H1 (cell line): ENCODE data around the gene KCNQ1. TPM values are rescaled to one million over a fixed set of nuclear protein-coding genes. Genes with fewer than 3 reads are reported as not detected.
A peak's percentile ranks its signal among the peaks of the same experiment; 100 is the strongest.

Source experiments
- CTCF ChIA-PET: fragments of 300-600 bp; sonication (Branson Sonifier 250); formaldehyde crosslinking; loops from one replicate; lab custom pipeline; 2021; ENCODE audit not compliant: partially characterized antibody; lab: Charles Lee
- POLR2A ChIA-PET: fragments of 300-600 bp; sonication (Branson Sonifier 250); formaldehyde crosslinking; loops from one replicate; lab custom pipeline; 2021; ENCODE audit warnings: inconsistent platforms; ENCODE audit not compliant: partially characterized antibody; lab: Charles Lee
- DNase-seq, 2 experiments: peaks; one replicate each; pipeline versions ENCODE4 v3.0.0 to v3.0.0-alpha.2; 2010 to 2022; ENCODE audit warnings: low spot score in 2 of 2, low read depth in 1 of 2, mixed read lengths in 1 of 2
- FAIRE-seq: peaks from 2 replicates; lab custom pipeline; 2011; peaks lifted over from hg19 to GRCh38; lab: Jason Lieb, UNC
- H2AFZ ChIP-seq: 2 replicates; pipeline ENCODE4 v1.8.1; 2012; ENCODE audit warnings: low read length, inconsistent platforms
- H2AK5ac ChIP-seq: 2 replicates; pipeline ENCODE4 v1.6.1; 2013; ENCODE audit warnings: low read depth, low read length
- H2BK120ac ChIP-seq: replicated peaks from 2 replicates; pipeline ENCODE3; 2013; ENCODE audit warnings: low read depth, low read length, inconsistent platforms
- H2BK12ac ChIP-seq: 2 replicates; pipeline ENCODE4 v1.6.1; 2013; ENCODE audit warnings: low read depth, low read length
- H2BK15ac ChIP-seq: 2 replicates; pipeline ENCODE4 v1.6.1; 2013; ENCODE audit warnings: low read length
- H2BK20ac ChIP-seq: 2 replicates; pipeline ENCODE4 v1.6.1; 2013; ENCODE audit warnings: low read length
- H2BK5ac ChIP-seq: 2 replicates; pipeline ENCODE4 v1.6.1; 2013; ENCODE audit warnings: low read depth, low read length
- H3K14ac ChIP-seq: 2 replicates; pipeline ENCODE4 v1.6.1; 2013; ENCODE audit warnings: inconsistent platforms; ENCODE audit not compliant: insufficient read length
- H3K18ac ChIP-seq: 2 replicates; pipeline ENCODE4 v1.6.1; 2013; ENCODE audit warnings: low read length; ENCODE audit errors: extremely low read depth
- H3K23ac ChIP-seq: 2 replicates; pipeline ENCODE4 v1.6.1; 2013; ENCODE audit warnings: inconsistent platforms; ENCODE audit not compliant: insufficient read length
- H3K23me2 ChIP-seq: 2 replicates; pipeline ENCODE4 v1.6.1; 2013; ENCODE audit warnings: low read depth, low read length
- H3K27ac ChIP-seq: 2 replicates; pipeline ENCODE4 v1.6.1; 2011; ENCODE audit warnings: low read depth, low read length, inconsistent platforms
- H3K27me3 ChIP-seq, 4 experiments: replicated peaks in 1 of 4; 1 replicate in 1 of 4; 2 replicates in 3 of 4; pipeline versions ENCODE4 v1.6.1 to v1.8.1; 2011 to 2013; ENCODE audit warnings: low read length in 3 of 4, mild to moderate bottlenecking in 3 of 4, inconsistent platforms in 2 of 4, mixed read lengths in 2 of 4, moderate library complexity in 1 of 4; ENCODE audit not compliant: control insufficient read depth in 3 of 4, insufficient read depth in 3 of 4; ENCODE audit errors: extremely low read depth in 1 of 4
- H3K36me3 ChIP-seq, 4 experiments: 2 replicates each; pipeline versions ENCODE4 v1.6.1 to v1.8.1; 2011 to 2013; ENCODE audit warnings: mild to moderate bottlenecking in 4 of 4, low read length in 3 of 4, moderate library complexity in 2 of 4, control low read depth in 1 of 4, inconsistent platforms in 1 of 4; ENCODE audit not compliant: insufficient read depth in 4 of 4, control insufficient read depth in 2 of 4
- H3K4ac ChIP-seq: replicated peaks from 2 replicates; pipeline ENCODE3; 2013; ENCODE audit warnings: low read length, low read depth, mixed read lengths, inconsistent platforms; ENCODE audit not compliant: insufficient read length
- H3K4me1 ChIP-seq, 4 experiments: replicated peaks in 1 of 4; 1 replicate in 1 of 4; 2 replicates in 3 of 4; pipeline versions ENCODE4 v1.6.1 to v1.8.1; 2011 to 2013; ENCODE audit warnings: low read length in 3 of 4, inconsistent platforms in 2 of 4, mixed read lengths in 1 of 4; ENCODE audit not compliant: insufficient read depth in 4 of 4, control insufficient read depth in 3 of 4
- H3K4me2 ChIP-seq, 2 experiments: 2 replicates each; pipeline versions ENCODE4 v1.6.1 to v1.8.1; 2011 to 2013; ENCODE audit warnings: low read depth in 2 of 2, low read length in 2 of 2, control low read depth in 1 of 2, inconsistent platforms in 1 of 2, mild to moderate bottlenecking in 1 of 2; ENCODE audit not compliant: insufficient read depth in 1 of 2
- H3K4me3 ChIP-seq, 4 experiments: fragments of 200-600, 300-600 bp in 1 of 4; sonication (generic), shearing (Covaris generic), sonication (Bioruptor Twin) in 1 of 4; 2 replicates each; pipeline versions ENCODE4 v1.5.1 to v1.8.1; 2011 to 2016; ENCODE audit warnings: low read length in 4 of 4, low read depth in 3 of 4, control low read depth in 2 of 4, inconsistent platforms in 2 of 4, mild to moderate bottlenecking in 2 of 4, mixed read lengths in 1 of 4, moderate library complexity in 1 of 4; ENCODE audit not compliant: insufficient read depth in 2 of 4; ENCODE audit errors: extremely low read depth in 1 of 4
- H3K56ac ChIP-seq: replicated peaks from 2 replicates; pipeline ENCODE3; 2013; ENCODE audit warnings: low read depth, mild to moderate bottlenecking, mixed read lengths, low read length, inconsistent platforms; ENCODE audit not compliant: insufficient read length
- H3K79me1 ChIP-seq: 2 replicates; pipeline ENCODE4 v1.6.1; 2013; ENCODE audit warnings: low read depth, low read length, control low read depth
- H3K79me2 ChIP-seq, 2 experiments: 2 replicates each; pipeline versions ENCODE4 v1.6.1 to v1.8.1; 2012 to 2013; ENCODE audit warnings: low read length in 2 of 2, mild to moderate bottlenecking in 2 of 2, inconsistent platforms in 1 of 2; ENCODE audit not compliant: insufficient read depth in 2 of 2, control insufficient read depth in 1 of 2
- H3K9ac ChIP-seq, 4 experiments: replicated peaks in 1 of 4; 1 replicate in 1 of 4; 2 replicates in 3 of 4; pipeline versions ENCODE4 v1.6.1 to v1.8.1; 2011 to 2013; ENCODE audit warnings: low read depth in 3 of 4, low read length in 3 of 4, control low read depth in 2 of 4, mild to moderate bottlenecking in 2 of 4, moderate library complexity in 2 of 4, inconsistent platforms in 1 of 4; ENCODE audit errors: extremely low read depth in 1 of 4
- H3K9me3 ChIP-seq, 2 experiments: 2 replicates each; pipeline versions ENCODE4 v1.6.1 to v1.8.1; 2012 to 2013; ENCODE audit warnings: mild to moderate bottlenecking in 2 of 2, moderate library complexity in 2 of 2, control low read depth in 1 of 2, inconsistent platforms in 1 of 2, low read depth in 1 of 2, low read length in 1 of 2, mixed read lengths in 1 of 2; ENCODE audit not compliant: insufficient read depth in 2 of 2
- H4K20me1 ChIP-seq, 2 experiments: replicated peaks in 1 of 2; 2 replicates each; pipeline versions ENCODE3 to v1.8.1; 2011 to 2013; ENCODE audit warnings: inconsistent platforms in 2 of 2, low read length in 2 of 2, mild to moderate bottlenecking in 1 of 2; ENCODE audit not compliant: insufficient read depth in 2 of 2, control insufficient read depth in 1 of 2
- H4K5ac ChIP-seq: 2 replicates; pipeline ENCODE4 v1.6.1; 2013; ENCODE audit warnings: low read length, low read depth, mixed read lengths, inconsistent platforms; ENCODE audit not compliant: insufficient read length
- H4K8ac ChIP-seq: 2 replicates; pipeline ENCODE4 v1.8.0; 2013; ENCODE audit warnings: mild to moderate bottlenecking, moderate library complexity, low read length, inconsistent platforms; ENCODE audit not compliant: insufficient read depth; ENCODE audit errors: extremely low read depth
- H4K91ac ChIP-seq: replicated peaks from 2 replicates; pipeline ENCODE3; 2013; ENCODE audit warnings: low read length, mixed read lengths, inconsistent platforms; ENCODE audit not compliant: insufficient read length
- CTCF ChIP-seq, 3 experiments: IDR thresholded peaks; 1 replicate in 2 of 3; 2 replicates in 1 of 3; pipeline versions ENCODE4 v1.5.1 to v1.6.1; 2011; ENCODE audit warnings: low read length in 3 of 3, mild to moderate bottlenecking in 3 of 3, inconsistent platforms in 2 of 3, low read depth in 1 of 3, moderate library complexity in 1 of 3; ENCODE audit not compliant: insufficient read depth in 1 of 3; ENCODE audit errors: control extremely low read depth in 1 of 3
- EP300 ChIP-seq, 2 experiments: IDR thresholded peaks; 1 replicate in 1 of 2; 2 replicates in 1 of 2; pipeline ENCODE4 v1.6.1; 2011 to 2012; ENCODE audit warnings: low read depth in 2 of 2, low read length in 2 of 2, mild to moderate bottlenecking in 2 of 2, borderline replicate concordance in 1 of 2, inconsistent platforms in 1 of 2, moderate library complexity in 1 of 2
- GTF2F1 ChIP-seq: IDR thresholded peaks from 2 replicates; pipeline ENCODE4 v1.6.1; 2012; ENCODE audit warnings: low read depth, low read length, improper control_type of control experiment, borderline replicate concordance
- HDAC2 ChIP-seq, 2 experiments: fragments of 300-600 bp in 1 of 2; sonication (generic) in 1 of 2; IDR thresholded peaks; 2 replicates each; pipeline ENCODE4 v1.6.1; 2011 to 2012; ENCODE audit warnings: low read depth in 2 of 2, low read length in 2 of 2, mild to moderate bottlenecking in 2 of 2, moderate library complexity in 2 of 2, borderline replicate concordance in 1 of 2, inconsistent platforms in 1 of 2
- HDAC6 ChIP-seq: IDR thresholded peaks from one replicate; pipeline ENCODE4 v1.7.1; 2012; ENCODE audit warnings: low read depth, mild to moderate bottlenecking, inconsistent platforms, low read length, moderate library complexity
- KDM5A ChIP-seq: fragments of 200-600 bp; IDR thresholded peaks from 2 replicates; pipeline ENCODE4 v1.7.1; 2012; ENCODE audit warnings: mild to moderate bottlenecking, low read length, inconsistent platforms, mixed read lengths
- MAX ChIP-seq: IDR thresholded peaks from 2 replicates; pipeline ENCODE4 v1.6.1; 2012; ENCODE audit warnings: inconsistent platforms
- SP2 ChIP-seq: IDR thresholded peaks from 2 replicates; pipeline ENCODE4 v1.6.1; 2012; ENCODE audit warnings: mild to moderate bottlenecking, low read length, inconsistent platforms
- WGBS, 2 experiments: shearing (Covaris generic) in 1 of 2; methylation state at CpG; one replicate each; pipeline versions ENCODE4 v1.1.6 to v1.1.7; 2013 to 2015; ENCODE audit warnings: low lambda C conversion rate in 2 of 2, mixed read lengths in 2 of 2, inconsistent platforms in 1 of 2, low coverage in 1 of 2, missing lambda C conversion rate in 1 of 2; ENCODE audit not compliant: insufficient replicate concordance in 2 of 2, insufficient coverage in 1 of 2, insufficient read length in 1 of 2; ENCODE audit errors: extremely low coverage in 1 of 2, missing lambda C conversion rate in 1 of 2; 5-methylcytosine and 5-hydroxymethylcytosine counted together
- polyA plus RNA-seq, 7 experiments: library from polyadenylated mRNA; depleted of rRNA in 3 of 7; stranded (reverse) in 5 of 7; unstranded in 2 of 7; fragments of >200 nt in 5 of 7; fragments of 200-250 nt in 2 of 7; gene quantifications; 1 replicate in 5 of 7; 2 replicates in 1 of 7; 4 replicates in 1 of 7; pipeline versions ENCODE4 v1.2.1 to v1.2.3, GENCODE V29; 2011 to 2013; ENCODE audit warnings: missing spikeins in 2 of 7, mixed read lengths in 2 of 7
- total RNA-seq: library from RNA; stranded (reverse); fragmentation: NEBNext Ultra II Directional; extraction: Animal tissue kit (Norgen Biotek cat#: 25700); gene quantifications from 2 replicates; pipeline ENCODE4 v1.2.1, GENCODE V29; 2021

Gene KCNQ1
- total and polyA plus RNA-seq, 2 of the 8 experiments (the other 6 are each of a cell fraction or from before 2014, with no cell fraction given), result 1.9 to 2.0 TPM

GRCh38 chr11:2817431-2817830 is 372.6 kb downstream of the KCNQ1 start:
- ChIA-PET CTCF (interaction anchor here (1.0 kb wide), 1 partner anchor 27 kb away, joined by 3 read pairs; no protein-coding TSS in a partner anchor), POLR2A (no interaction called here)
- no peak overlapping the region for H2BK5ac ChIP-seq
- H3K36me3 ChIP-seq, result no peaks in the 10 kb centered on the region
- no peak overlapping the region for H2BK20ac ChIP-seq
- no peak overlapping the region for H3K18ac ChIP-seq
- H2AK5ac ChIP-seq, result no peak overlapping the region
- no peak overlapping the region for H3K56ac ChIP-seq
- DNase-seq, result no peak
- H3K9me3 ChIP-seq, result peaks cover 10 to 19% of the 10 kb centered on the region in 2 experiments
- H4K91ac ChIP-seq, result no peak overlapping the region
- no peak overlapping the region for H2BK120ac ChIP-seq
- no peaks in the 10 kb centered on the region for H4K20me1 ChIP-seq
- H2AFZ ChIP-seq, result no peak overlapping the region
- no peak overlapping the region for H3K9ac ChIP-seq
- H3K4me1 ChIP-seq, result peaks cover 0 to 9% (median 2%) of the 10 kb centered on the region in 4 experiments; a peak in 5 of 7 replicates
- peaks cover 10% of the 10 kb centered on the region; the same call in 1 of the 2 replicates for H3K23me2 ChIP-seq
- peak overlapping the region; percentile 88; the same call in 1 of the 2 replicates for H2BK15ac ChIP-seq
- no peak overlapping the region for H3K14ac ChIP-seq
- WGBS, 2 experiments, result 81% methylated on average over 6 of the region's 6 CpGs; no CpG with 5 or more reads in 1 of the 2 experiments
- H3K4me3 ChIP-seq, result no peak overlapping the region
- no peak overlapping the region for H4K5ac ChIP-seq
- H2BK12ac ChIP-seq, result peak overlapping the region; percentile 17; the same call in 1 of the 2 replicates
- no peaks in the 10 kb centered on the region for H3K79me1 ChIP-seq
- H4K8ac ChIP-seq, result no peak overlapping the region
- FAIRE-seq, result no peak
- no peaks in the 10 kb centered on the region for H3K79me2 ChIP-seq
- H3K4me2 ChIP-seq, result no peak overlapping the region
- H3K27ac ChIP-seq, result no peak overlapping the region
- H3K23ac ChIP-seq, result no peak overlapping the region
- H3K27me3 ChIP-seq, result peaks cover 0 to 28% (median 12%) of the 10 kb centered on the region in 4 experiments; a peak in 6 of 7 replicates
- H3K4ac ChIP-seq, result no peak overlapping the region
- TF ChIP-seq HDAC2 (IDR thresholded peaks at IDR 0.05; ENCODE audit: borderline replicate concordance in 1 of 2, low read depth in 2 of 2, low read length in 2 of 2) (no peak), GTF2F1 (no peak), HDAC6 (no peak), KDM5A (no peak), CTCF (IDR thresholded peaks at IDR 0.05; ENCODE audit: control extremely low read depth in 1 of 3, insufficient read depth in 1 of 3, low read depth in 1 of 3, low read length in 3 of 3) (no peak), SP2 (no peak), EP300 (IDR thresholded peaks at IDR 0.05; ENCODE audit: borderline replicate concordance in 1 of 2, low read depth in 2 of 2, low read length in 2 of 2) (no peak), MAX (no peak)
